ENCODE results near the gene ZNF280C. TPM values are rescaled to one million over a fixed set of nuclear protein-coding genes. Genes with fewer than 3 reads are reported as not detected.

ZNF280C gene
- total and polyA plus RNA-seq, 2 of the 13 experiments (the other 11 are each of a cell fraction or from before 2014, with no cell fraction given): 3.0 to 3.3 TPM

GRCh38 chrX:130247996-130248395 lies 20.7 kb downstream of the ZNF280C start:
- Histone ChIP-seq H4K20me1 (ENCODE audit: insufficient read depth, low read length) (no peaks in the 10 kb centered on the region), H3K9ac (ENCODE audit: insufficient read depth, low read depth, low read length) (no peak overlapping the region), H3K4me1 (ENCODE audit: insufficient read depth, low read length) (no peaks in the 10 kb centered on the region), H3K9me3 (ENCODE audit: low read length) (no peaks in the 10 kb centered on the region), H2AFZ (ENCODE audit: low read length) (no peak overlapping the region), H3K36me3 (replicated peaks in 1 of 2; ENCODE audit: control insufficient read depth in 1 of 2, insufficient read depth in 2 of 2, low read length in 2 of 2) (no peaks in the 10 kb centered on the region; a peak in 1 of 5 replicates), H3K79me2 (ENCODE audit: insufficient read depth, low read length) (no peaks in the 10 kb centered on the region), H3K27me3 (ENCODE audit: control insufficient read depth in 1 of 2, insufficient read depth in 2 of 2, low read length in 2 of 2) (no peaks in the 10 kb centered on the region), H3K4me2 (ENCODE audit: low read depth, low read length) (no peak overlapping the region), H3K27ac (ENCODE audit: extremely low read length, insufficient read depth, low read length) (no peak overlapping the region), H3K4me3 (replicated peaks in 1 of 3; ENCODE audit: insufficient read depth in 1 of 3, low read depth in 2 of 3, low read length in 3 of 3) (no peak overlapping the region)
- ChIA-PET POLR2A (no interaction called here), CTCF (ENCODE audit: low intra/inter-chr PET ratio, low total read pairs) (no interaction called here)
- intact Hi-C loops (cut with micrococcal nuclease; ENCODE audit: unreplicated experiment): no loop called here
- WGBS (ENCODE audit: low lambda C conversion rate): 98% methylated on average over 4 of the region's 6 CpGs
- in situ Hi-C loops (cut with HindIII; ENCODE audit: extremely low pct_ligation_motif_present, low pct_unique_long_range_greater_than_20kb): no loop called here
- ATAC-seq (no peak), DNase-seq (ENCODE audit: low spot score) (no peak), FAIRE-seq (no peak)
- BruUV-seq (replicated peaks): no TSS peak
- TF ChIP-seq CEBPB (IDR thresholded peaks at IDR 0.05; ENCODE audit: borderline replicate concordance, low read depth, low read length): no peak
- TF ChIP-seq REL (CRISPR knock-in tag; conservative IDR thresholded peaks at IDR 0.05): no peak
- no peak for TF ChIP-seq DZIP1 (CRISPR knock-in tag; IDR thresholded peaks at IDR 0.05)
- TF ChIP-seq ZNF781 (CRISPR knock-in tag; IDR thresholded peaks at IDR 0.05; ENCODE audit: borderline replicate concordance, not compliant biosample characterization): no peak
- TF ChIP-seq CHD2 (IDR thresholded peaks at IDR 0.05; ENCODE audit: low read depth, low read length): no peak

GRCh38 chrX:130246084-130246483 lies 22.6 kb downstream of the ZNF280C start:
- no peak for FAIRE-seq

More at GRCh38 chrX:130246084-130246483, 22.6 kb downstream of the ZNF280C start:
- TF ChIP-seq NR2F1 (CRISPR knock-in tag; IDR thresholded peaks at IDR 0.05) (no peak), SMAD1 (CRISPR knock-in tag; IDR thresholded peaks at IDR 0.05; ENCODE audit: borderline replicate concordance, low read depth) (no peak), ZNF589 (CRISPR knock-in tag; conservative IDR thresholded peaks at IDR 0.05) (no peak), ZKSCAN8 (CRISPR knock-in tag; IDR thresholded peaks at IDR 0.05; ENCODE audit: borderline replicate concordance) (no peak), ZNF30 (CRISPR knock-in tag; IDR thresholded peaks at IDR 0.05) (no peak), MNT (IDR thresholded peaks at IDR 0.05) (no peak), MEF2D (CRISPR knock-in tag; IDR thresholded peaks at IDR 0.05) (no peak), GRHL1 (CRISPR knock-in tag; conservative IDR thresholded peaks at IDR 0.05) (no peak)
- Histone ChIP-seq H3K27me3 (ENCODE audit: control insufficient read depth in 1 of 2, insufficient read depth in 2 of 2, low read length in 2 of 2) (no peaks in the 10 kb centered on the region), H3K9ac (ENCODE audit: insufficient read depth, low read depth, low read length) (no peak overlapping the region), H3K4me1 (ENCODE audit: insufficient read depth, low read length) (no peaks in the 10 kb centered on the region), H3K4me3 (replicated peaks in 1 of 3; ENCODE audit: insufficient read depth in 1 of 3, low read depth in 2 of 3, low read length in 3 of 3) (no peak overlapping the region), H3K36me3 (replicated peaks in 1 of 2; ENCODE audit: control insufficient read depth in 1 of 2, insufficient read depth in 2 of 2, low read length in 2 of 2) (no peaks in the 10 kb centered on the region; a peak in 1 of 5 replicates), H4K20me1 (ENCODE audit: insufficient read depth, low read length) (no peaks in the 10 kb centered on the region), H2AFZ (ENCODE audit: low read length) (no peak overlapping the region), H3K9me3 (ENCODE audit: low read length) (no peaks in the 10 kb centered on the region), H3K27ac (ENCODE audit: extremely low read length, insufficient read depth, low read length) (no peak overlapping the region), H3K4me2 (ENCODE audit: low read depth, low read length) (no peak overlapping the region), H3K79me2 (ENCODE audit: insufficient read depth, low read length) (no peaks in the 10 kb centered on the region)
- BruUV-seq (replicated peaks): no TSS peak
- intact Hi-C loops (cut with micrococcal nuclease; ENCODE audit: unreplicated experiment) (no loop called here), in situ Hi-C loops (cut with HindIII; ENCODE audit: extremely low pct_ligation_motif_present, low pct_unique_long_range_greater_than_20kb) (no loop called here)
- ChIA-PET CTCF (ENCODE audit: low intra/inter-chr PET ratio, low total read pairs) (no interaction called here), POLR2A (no interaction called here)
- no peak for DNase-seq (ENCODE audit: low spot score)
- WGBS (ENCODE audit: low lambda C conversion rate): 100% methylated on average over 2 of the region's 2 CpGs
- ATAC-seq: no peak
